Measurements from ENCODE around the gene CPB1.

CPB1 gene

DNA sequence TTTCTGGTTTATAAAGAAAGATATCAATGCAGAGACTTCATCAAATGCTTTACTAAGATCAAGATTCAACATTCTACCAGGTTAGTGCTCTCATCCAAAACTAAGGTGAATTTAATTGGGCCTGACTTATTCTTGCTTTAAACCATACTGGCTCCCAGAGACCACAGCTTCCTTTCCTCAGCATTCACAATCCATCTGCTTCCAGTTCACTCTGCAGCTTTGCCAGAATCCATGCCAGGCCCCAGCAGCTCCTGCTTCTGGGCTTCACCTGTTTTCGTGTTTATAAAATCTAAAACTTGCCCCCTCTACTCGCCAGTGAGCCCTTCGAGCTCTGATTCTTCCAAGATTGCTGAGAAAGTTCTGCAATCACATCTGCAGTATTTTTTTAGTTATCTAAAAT lies 2.3 kb downstream of the CPB1 start:
- H3K4me3 ChIP-seq (replicated peaks; ENCODE audit: low read depth, low read length), result no peak overlapping the region
- DNase-seq (ENCODE audit: low read depth), result no peak
- no peak for TF ChIP-seq CTCF (IDR thresholded peaks at IDR 0.05; ENCODE audit: low read length, missing control alignments)

DNA sequence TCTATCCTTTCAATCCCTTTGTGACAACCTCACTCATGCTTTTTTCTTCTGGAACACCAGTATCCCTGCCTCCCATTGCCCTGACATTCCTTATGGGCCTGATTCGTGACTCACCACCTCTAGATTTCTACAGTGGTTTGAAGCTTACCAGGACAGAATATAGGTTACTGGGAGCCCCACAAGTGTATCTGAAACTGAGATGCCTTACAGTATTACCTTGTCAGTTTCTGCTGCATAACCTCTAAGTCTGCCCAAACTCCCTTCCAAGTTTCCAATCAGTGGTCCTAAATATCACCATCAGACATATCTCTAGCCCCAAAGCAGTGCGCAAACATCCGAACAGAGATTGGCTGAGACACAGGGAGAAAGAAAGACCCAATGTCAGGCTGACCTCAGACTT lies 5.6 kb downstream of the CPB1 start:
- H3K4me3 ChIP-seq (replicated peaks; ENCODE audit: low read depth, low read length), result no peak overlapping the region
- DNase-seq (ENCODE audit: low read depth), result no peak
- TF ChIP-seq CTCF (IDR thresholded peaks at IDR 0.05; ENCODE audit: low read length, missing control alignments), result no peak

GRCh38 chr3:148839805-148840204 lies 12.2 kb downstream of the CPB1 start:
- H3K4me3 ChIP-seq (replicated peaks; ENCODE audit: low read depth, low read length), result no peak overlapping the region
- no peak for DNase-seq (ENCODE audit: low read depth)
- no peak for TF ChIP-seq CTCF (IDR thresholded peaks at IDR 0.05; ENCODE audit: low read length, missing control alignments)

GRCh38 chr3:148840451-148840850 lies 12.8 kb downstream of the CPB1 start:
- TF ChIP-seq CTCF (IDR thresholded peaks at IDR 0.05; ENCODE audit: low read length, missing control alignments), result no peak
- DNase-seq (ENCODE audit: low read depth), result no peak
- H3K4me3 ChIP-seq (replicated peaks; ENCODE audit: low read depth, low read length), result no peak overlapping the region

DNA sequence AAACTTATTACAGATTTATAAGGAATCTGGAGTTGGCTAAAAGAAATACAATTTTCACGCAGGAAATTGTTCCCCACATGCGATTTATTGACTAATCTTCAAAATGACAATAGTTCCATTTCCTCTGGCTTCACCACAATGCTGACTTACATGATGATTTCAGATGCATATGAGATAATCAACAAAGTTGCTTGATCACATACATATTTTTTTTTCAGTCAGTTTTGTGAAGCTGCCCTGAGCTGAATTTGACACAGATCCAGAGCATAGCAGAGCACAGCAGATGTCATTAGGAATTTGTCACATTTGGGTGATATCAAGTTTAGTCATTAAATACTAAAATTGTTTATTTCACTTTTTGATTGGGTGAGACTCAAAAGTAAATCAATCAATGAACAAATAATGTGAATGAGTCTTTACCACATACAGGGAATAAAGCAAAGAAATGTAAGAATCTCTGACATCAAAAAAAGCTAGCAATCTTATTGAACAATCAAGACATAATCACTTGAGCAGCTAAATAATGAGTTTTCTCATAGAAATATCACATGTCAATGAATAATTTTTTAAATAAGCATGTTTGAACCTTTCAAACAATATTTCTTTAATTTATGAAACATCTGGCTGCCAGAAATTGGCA lies 18.3 kb downstream of the CPB1 start:
- no peak for DNase-seq (ENCODE audit: low read depth)
- TF ChIP-seq CTCF (IDR thresholded peaks at IDR 0.05; ENCODE audit: low read length, missing control alignments), result no peak
- no peak overlapping the region for H3K4me3 ChIP-seq (replicated peaks; ENCODE audit: low read depth, low read length)

DNA sequence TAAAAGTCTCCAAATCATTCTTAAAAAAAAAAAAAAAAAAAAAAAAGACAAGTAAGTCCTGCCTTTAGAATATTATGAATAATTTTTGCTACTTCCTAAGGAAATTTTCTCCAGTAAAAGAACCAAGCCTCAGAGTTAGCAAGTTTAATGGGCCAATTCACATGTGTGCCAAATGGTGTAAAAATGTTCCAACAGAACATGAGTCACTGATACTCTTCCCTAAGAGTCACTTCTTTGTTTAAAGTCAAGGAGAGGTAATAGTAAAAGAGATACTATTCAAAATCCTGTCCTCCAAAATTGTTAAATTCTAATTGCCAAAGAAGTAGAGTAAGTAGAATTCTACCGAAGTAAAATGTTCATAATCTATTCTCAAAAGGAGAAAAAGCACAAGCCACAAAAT lies 19.7 kb downstream of the CPB1 start:
- no peak for TF ChIP-seq CTCF (IDR thresholded peaks at IDR 0.05; ENCODE audit: low read length, missing control alignments)
- H3K4me3 ChIP-seq (replicated peaks; ENCODE audit: low read depth, low read length), result no peak overlapping the region
- no peak for DNase-seq (ENCODE audit: low read depth)

GRCh38 chr3:148848410-148848809 lies 20.8 kb downstream of the CPB1 start:
- DNase-seq (ENCODE audit: low read depth), result no peak
- H3K4me3 ChIP-seq (replicated peaks; ENCODE audit: low read depth, low read length), result no peak overlapping the region
- no peak for TF ChIP-seq CTCF (IDR thresholded peaks at IDR 0.05; ENCODE audit: low read length, missing control alignments)
